SK-N-MC (cell line): ENCODE measurements around the gene MATN3.
"Not testable (repeated sequence)": the region's sequence is repeated elsewhere in the genome, so short reads cannot be mapped to it uniquely, and the experiment has no call there.

Experiments
- DNase-seq: peaks from one replicate; pipeline ENCODE4 v3.0.0-alpha.2; 2011; ENCODE audit warnings: low read depth, low spot score
- H3K27ac ChIP-seq: fragments of 200-600 bp; sonication (generic); 2 replicates; pipeline ENCODE4 v1.5.1; 2016; ENCODE audit warnings: mixed run types
- H3K36me3 ChIP-seq: fragments of 200-600 bp; sonication (generic); 2 replicates; pipeline ENCODE4 v1.6.1; 2017; ENCODE audit warnings: antibody characterized with exemption, low read length, mixed read lengths; ENCODE audit not compliant: insufficient read depth
- H3K4me3 ChIP-seq: fragments of 200-600 bp; sonication (generic); 2 replicates; pipeline ENCODE4 v1.5.1; 2016
- H3K9ac ChIP-seq: fragments of 200-600 bp; sonication (generic); 2 replicates; pipeline ENCODE4 v1.8.0; 2017; ENCODE audit warnings: mixed run types, mixed read lengths; ENCODE audit not compliant: insufficient read length
- H3K9me3 ChIP-seq: fragments of 200-600 bp; sonication (generic); 2 replicates; pipeline ENCODE4 v1.6.1; 2017; ENCODE audit warnings: low read depth, mild to moderate bottlenecking, antibody characterized with exemption, low read length, moderate library complexity, mixed read lengths
- EZH2 ChIP-seq: fragments of 200-600 bp; sonication (generic); IDR thresholded peaks from one replicate; pipeline ENCODE4 v1.6.1; 2017; ENCODE audit warnings: antibody characterized with exemption
- FOXP2 ChIP-seq: optimal IDR thresholded peaks from 2 replicates; pipeline ENCODE3; 2011; ENCODE audit warnings: mild to moderate bottlenecking, moderate library complexity; ENCODE audit not compliant: insufficient read depth; ENCODE audit errors: extremely low read length, control extremely low read depth
- POLR2AphosphoS5 ChIP-seq: IDR thresholded peaks from 2 replicates; pipeline ENCODE4 v1.6.1; 2012; ENCODE audit warnings: mild to moderate bottlenecking, low read depth, low read length, borderline replicate concordance

The MATN3 gene

GRCh38 chr2:20052229-20052851 is 39.9 kb upstream of the MATN3 start:
- peak overlapping the region; percentile 95 for H3K27ac ChIP-seq
- no peaks in the 10 kb centered on the region for H3K9me3 ChIP-seq
- TF ChIP-seq FOXP2 = no peak
- no peak for TF ChIP-seq EZH2
- TF ChIP-seq POLR2AphosphoS5 = no peak
- DNase-seq = no peak
- peak overlapping the region; percentile 85 for H3K4me3 ChIP-seq
- peak overlapping the region; percentile 78 for H3K9ac ChIP-seq
- H3K36me3 ChIP-seq = no peaks in the 10 kb centered on the region; the same call in 1 of the 2 replicates

GRCh38 chr2:20051532-20052228 is 39.2 kb upstream of the MATN3 start, which contains the start of gene LAPTM4A:
LAPTM4A (minus strand) TSS chr2:20051628; CDS start chr2:20051520, 108 bp downstream.
- H3K9me3 ChIP-seq = no peaks in the 10 kb centered on the region
- H3K27ac ChIP-seq = peak within 1 kb of the TSS; percentile 95
- DNase-seq = peak; percentile 99
- H3K9ac ChIP-seq = peak within 1 kb of the TSS; percentile 88
- H3K4me3 ChIP-seq = peak within 1 kb of the TSS; percentile 85
- no peaks in the 10 kb centered on the region; the same call in none of the 2 replicates for H3K36me3 ChIP-seq
- no peak for TF ChIP-seq EZH2
- peak; percentile 83 for TF ChIP-seq POLR2AphosphoS5

- no peaks in the 10 kb centered on the region for H3K9me3 ChIP-seq
- H3K27ac ChIP-seq = peak overlapping the region; percentile 95
- TF ChIP-seq EZH2 (no peak), POLR2AphosphoS5 (no peak), FOXP2 (no peak)
- DNase-seq = no peak
- peak overlapping the region; percentile 88 for H3K9ac ChIP-seq
- peak overlapping the region; percentile 85 for H3K4me3 ChIP-seq
- no peaks in the 10 kb centered on the region; the same call in none of the 2 replicates for H3K36me3 ChIP-seq
Observed at GRCh38 chr2:20050646-20051531, 38.4 kb upstream of the MATN3 start.

GRCh38 chr2:20050104-20050645 is 37.7 kb upstream of the MATN3 start:
- Histone ChIP-seq H3K9ac (peak overlapping the region; percentile 88), H3K36me3 (no peaks in the 10 kb centered on the region; the same call in none of the 2 replicates), H3K9me3 (no peaks in the 10 kb centered on the region), H3K4me3 (peak overlapping the region; percentile 85), H3K27ac (peak overlapping the region; percentile 95)
- no peak for DNase-seq
- TF ChIP-seq POLR2AphosphoS5 (no peak), FOXP2 (no peak), EZH2 (no peak)

GRCh38 chr2:20049637-20050036 is 37.2 kb upstream of the MATN3 start:
- no peak for DNase-seq
- Histone ChIP-seq H3K27ac (peak overlapping the region; percentile 95), H3K4me3 (peak overlapping the region; percentile 85), H3K9ac (peak overlapping the region; percentile 88), H3K9me3 (no peaks in the 10 kb centered on the region), H3K36me3 (peaks cover 3% of the 10 kb centered on the region)
- TF ChIP-seq FOXP2 = no peak
- no peak for TF ChIP-seq EZH2
- no peak for TF ChIP-seq POLR2AphosphoS5

GRCh38 chr2:20048488-20049448 is 36.3 kb upstream of the MATN3 start:
- H3K27ac ChIP-seq = peak overlapping the region; percentile 95
- H3K4me3 ChIP-seq = peak overlapping the region; percentile 85
- peaks cover 5% of the 10 kb centered on the region for H3K36me3 ChIP-seq
- no peaks in the 10 kb centered on the region for H3K9me3 ChIP-seq
- no peak for DNase-seq
- TF ChIP-seq FOXP2 (no peak), EZH2 (no peak), POLR2AphosphoS5 (no peak)
- peak overlapping the region; percentile 88 for H3K9ac ChIP-seq

GRCh38 chr2:20045712-20046292 is 33.3 kb upstream of the MATN3 start:
- H3K9ac ChIP-seq, DNase-seq, H3K9me3 ChIP-seq: not testable (repeated sequence)
- peaks cover 21% of the 10 kb centered on the region for H3K36me3 ChIP-seq
- H3K4me3 ChIP-seq = 0 out of 2 replicates have a peak overlapping the region, but pooled peaks have one; percentile 4
- H3K27ac ChIP-seq = peak overlapping the region; percentile 33; the same call in 1 of the 2 replicates
